ENCODE data around the gene TECPR2.

GRCh38 chr14:102528431-102529170 lies 165.9 kb downstream of the TECPR2 start:
- TF ChIP-seq PATZ1 (CRISPR knock-in tag; IDR thresholded peaks at IDR 0.05; ENCODE audit: borderline replicate concordance): no peak
- no peak for TF ChIP-seq ZFP30 (CRISPR knock-in tag; IDR thresholded peaks at IDR 0.05)
- TF ChIP-seq CREB5 (CRISPR knock-in tag; IDR thresholded peaks at IDR 0.05; ENCODE audit: low read depth): no peak
- TF ChIP-seq TSHZ2 (CRISPR knock-in tag; IDR thresholded peaks at IDR 0.05): no peak
- TF ChIP-seq SNAI2 (CRISPR knock-in tag; IDR thresholded peaks at IDR 0.05): no peak
- TF ChIP-seq ZFP3 (CRISPR knock-in tag; IDR thresholded peaks at IDR 0.05): no peak
- no peak for TF ChIP-seq GLIS3 (CRISPR knock-in tag; IDR thresholded peaks at IDR 0.05)
- TF ChIP-seq BACH2 (CRISPR knock-in tag; IDR thresholded peaks at IDR 0.05; ENCODE audit: borderline replicate concordance): no peak

Data from SK-N-SH treated with all-trans-retinoic acid at 6 μM for 48 hours (cell line).